Memory B cell (primary cell): Measurements from ENCODE around the gene UPF1.
A peak's percentile ranks its signal among the peaks of the same experiment; 100 is the strongest.
"Not testable (repeated sequence)": the region's sequence is repeated elsewhere in the genome, so short reads cannot be mapped to it uniquely, and the experiment has no call there.

ENCODE experiments used
- ATAC-seq: fragments of 150-1000 bp; cut with Tn5 transposase; 2 replicates; pipeline ENCODE4 v1.10.0; 2021; ENCODE audit warnings: low read depth, mild to moderate bottlenecking, moderate library complexity
- DNase-seq, 2 donors: peaks; one replicate each; pipeline ENCODE4 v3.0.0; 2022; ENCODE audit warnings: low spot score in 2 of 2
- H3K27ac Mint-ChIP-seq: one replicate; pipeline ENCODE4 v1.8.0; 2022; ENCODE audit warnings: mild to moderate bottlenecking, moderate library complexity, mixed read lengths
- H3K27me3 Mint-ChIP-seq: one replicate; pipeline ENCODE4 v1.8.0; 2022; ENCODE audit warnings: mixed read lengths
- H3K36me3 Mint-ChIP-seq: one replicate; pipeline ENCODE4 v1.8.0; 2022; ENCODE audit warnings: mild to moderate bottlenecking, mixed read lengths
- H3K4me1 Mint-ChIP-seq: one replicate; pipeline ENCODE4 v1.8.0; 2022; ENCODE audit warnings: mixed read lengths
- H3K4me3 Mint-ChIP-seq: one replicate; pipeline ENCODE4 v1.8.0; 2022; ENCODE audit warnings: mild to moderate bottlenecking, moderate library complexity, mixed read lengths
- H3K9me3 Mint-ChIP-seq: one replicate; pipeline ENCODE4 v1.8.0; 2022; ENCODE audit warnings: mixed read lengths

Gene UPF1

GRCh38 chr19:18904334-18905057 is 72.7 kb downstream of the UPF1 start:
- DNase-seq (no peak), ATAC-seq (no peak)
- Mint-ChIP-seq H3K27ac (no peak overlapping the region), H3K9me3 (no peaks in the 10 kb centered on the region), H3K36me3 (peaks cover 18% of the 10 kb centered on the region), H3K27me3 (no peaks in the 10 kb centered on the region), H3K4me3 (no peak overlapping the region), H3K4me1 (no peaks in the 10 kb centered on the region)

GRCh38 chr19:18905058-18905456 is 73.3 kb downstream of the UPF1 start:
- H3K27me3 Mint-ChIP-seq = no peaks in the 10 kb centered on the region
- H3K4me1 Mint-ChIP-seq = no peaks in the 10 kb centered on the region
- peaks cover 15% of the 10 kb centered on the region for H3K36me3 Mint-ChIP-seq

DNA sequence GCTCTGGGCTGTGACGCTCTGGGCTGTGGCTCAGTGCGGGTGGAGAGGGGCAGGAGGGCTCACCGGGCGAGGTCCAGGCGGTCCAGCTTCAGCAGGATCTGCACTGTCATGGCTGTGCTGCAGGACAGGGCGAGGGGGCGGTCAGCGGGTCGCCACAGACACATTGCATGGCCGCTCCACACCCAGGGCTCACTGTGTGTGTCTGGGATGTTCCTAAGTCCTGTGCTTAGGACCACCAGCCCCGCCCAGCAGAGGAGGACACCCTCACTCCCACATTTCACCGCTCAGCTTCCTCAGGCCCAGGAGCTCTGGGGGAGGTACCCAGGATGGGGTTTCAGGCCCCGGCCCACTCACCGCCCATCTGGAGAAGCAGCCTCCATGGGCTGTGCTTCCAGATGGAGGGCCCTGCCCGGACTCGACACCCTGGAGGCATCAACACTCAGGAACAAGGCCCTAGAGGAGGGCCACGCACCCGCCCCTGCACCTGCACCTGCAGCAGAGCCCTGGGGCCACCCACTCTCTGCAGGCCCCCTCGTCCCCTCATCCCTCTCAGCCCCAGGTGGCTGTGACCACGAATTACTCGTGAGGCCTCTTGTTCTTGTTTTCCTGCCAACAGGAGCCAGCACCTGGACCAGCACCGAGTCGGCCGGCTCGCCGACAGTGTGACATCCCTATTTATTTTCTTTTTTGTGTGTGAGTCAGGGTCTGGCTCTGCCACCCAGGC is 73.9 kb downstream of the UPF1 start:
- DNase-seq = no peak
- Mint-ChIP-seq H3K4me1 (no peaks in the 10 kb centered on the region), H3K4me3 (no peak overlapping the region), H3K9me3 (no peaks in the 10 kb centered on the region), H3K27me3 (no peaks in the 10 kb centered on the region), H3K36me3 (peaks cover 14% of the 10 kb centered on the region), H3K27ac (no peak overlapping the region)
- no peak for ATAC-seq

More at GRCh38 chr19:18905058-18905456, 73.3 kb downstream of the UPF1 start:
- no peak overlapping the region for H3K27ac Mint-ChIP-seq
- no peak overlapping the region for H3K4me3 Mint-ChIP-seq
- no peak for ATAC-seq
- H3K9me3 Mint-ChIP-seq = no peaks in the 10 kb centered on the region
- no peak for DNase-seq

DNA sequence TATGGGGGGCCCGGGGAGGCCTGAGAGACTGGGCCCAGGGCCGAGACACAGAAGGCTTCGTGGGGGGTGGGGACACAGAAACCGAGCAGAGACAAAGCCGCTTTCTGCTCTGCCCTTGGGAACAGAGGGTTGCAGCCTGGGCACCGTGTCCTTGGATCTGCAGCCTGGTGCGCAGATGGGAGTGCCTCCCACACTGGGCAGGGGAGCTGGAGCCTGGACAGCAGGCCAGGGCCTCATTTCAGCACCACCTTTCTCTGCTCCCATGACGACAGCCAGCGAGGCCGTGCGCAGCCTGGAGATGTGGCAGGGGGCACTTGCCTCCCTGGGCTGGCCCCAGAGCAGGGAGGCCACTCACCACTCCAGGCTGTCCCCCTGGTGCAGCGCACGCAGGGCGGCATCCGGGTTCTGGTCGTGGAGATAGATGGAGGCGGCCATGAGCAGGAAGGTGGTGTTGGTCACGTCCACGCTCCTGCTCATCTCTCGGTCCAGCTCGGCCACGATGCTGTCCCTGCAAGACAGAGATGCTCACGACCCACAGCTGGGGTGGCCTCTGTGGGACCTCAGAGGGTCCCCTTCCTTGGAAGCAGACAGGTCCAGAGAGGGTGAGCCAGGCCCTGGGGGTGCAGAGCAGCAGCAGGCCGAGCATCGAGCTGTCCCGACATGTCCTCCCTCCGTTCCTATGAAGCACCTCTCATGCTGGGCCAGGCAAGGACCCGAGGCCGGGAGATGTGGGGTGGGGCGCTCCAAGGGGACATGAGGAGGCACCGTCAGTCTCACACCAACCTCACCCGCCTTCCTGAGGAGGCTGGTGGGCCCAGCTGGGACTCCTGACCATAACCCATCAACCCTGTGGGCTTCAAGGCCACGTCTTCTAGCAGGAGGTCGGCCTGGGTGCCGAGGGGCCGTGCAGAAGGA is 75.1 kb downstream of the UPF1 start:
- no peaks in the 10 kb centered on the region for H3K27me3 Mint-ChIP-seq
- no peaks in the 10 kb centered on the region for H3K9me3 Mint-ChIP-seq
- no peak overlapping the region for H3K27ac Mint-ChIP-seq
- peaks cover 14% of the 10 kb centered on the region for H3K36me3 Mint-ChIP-seq
- DNase-seq (no peak), ATAC-seq (no peak)
- H3K4me1 Mint-ChIP-seq = no peaks in the 10 kb centered on the region
- no peak overlapping the region for H3K4me3 Mint-ChIP-seq

- H3K27me3 Mint-ChIP-seq = no peaks in the 10 kb centered on the region
- ATAC-seq (no peak), DNase-seq (no peak)
- H3K4me1 Mint-ChIP-seq = peaks cover 6% of the 10 kb centered on the region
- H3K4me3 Mint-ChIP-seq = no peak overlapping the region
- no peak overlapping the region for H3K27ac Mint-ChIP-seq
- H3K9me3 Mint-ChIP-seq = no peaks in the 10 kb centered on the region
- peaks cover 20% of the 10 kb centered on the region for H3K36me3 Mint-ChIP-seq
Observed at GRCh38 chr19:18908917-18909619, 77.3 kb downstream of the UPF1 start.

GRCh38 chr19:18910010-18910409 is 78.3 kb downstream of the UPF1 start:
- ATAC-seq (no peak), DNase-seq (no peak)
- peaks cover 8% of the 10 kb centered on the region for H3K4me1 Mint-ChIP-seq
- no peaks in the 10 kb centered on the region for H3K9me3 Mint-ChIP-seq
- H3K36me3 Mint-ChIP-seq = peaks cover 20% of the 10 kb centered on the region
- no peak overlapping the region for H3K27ac Mint-ChIP-seq
- H3K27me3 Mint-ChIP-seq = no peaks in the 10 kb centered on the region
- no peak overlapping the region for H3K4me3 Mint-ChIP-seq

- H3K36me3 Mint-ChIP-seq = peaks cover 15% of the 10 kb centered on the region
- ATAC-seq = no peak
- H3K27me3 Mint-ChIP-seq = no peaks in the 10 kb centered on the region
- DNase-seq = no peak
- H3K27ac Mint-ChIP-seq = no peak overlapping the region
- H3K4me3 Mint-ChIP-seq = no peak overlapping the region
- H3K9me3 Mint-ChIP-seq = no peaks in the 10 kb centered on the region
- peaks cover 12% of the 10 kb centered on the region for H3K4me1 Mint-ChIP-seq
Observed at GRCh38 chr19:18910801-18911436, 79.2 kb downstream of the UPF1 start.

- no peak overlapping the region for H3K4me3 Mint-ChIP-seq
- peaks cover 15% of the 10 kb centered on the region for H3K36me3 Mint-ChIP-seq
- peaks cover 19% of the 10 kb centered on the region for H3K4me1 Mint-ChIP-seq
- H3K27ac Mint-ChIP-seq = no peak overlapping the region
- no peaks in the 10 kb centered on the region for H3K27me3 Mint-ChIP-seq
- no peak for ATAC-seq
- H3K9me3 Mint-ChIP-seq = no peaks in the 10 kb centered on the region
- DNase-seq = no peak
Observed at GRCh38 chr19:18912933-18913332, 81.2 kb downstream of the UPF1 start.

- H3K4me1 Mint-ChIP-seq = peaks cover 19% of the 10 kb centered on the region
- H3K27me3 Mint-ChIP-seq = no peaks in the 10 kb centered on the region
- peaks cover 15% of the 10 kb centered on the region for H3K36me3 Mint-ChIP-seq
- no peak for ATAC-seq
- H3K4me3 Mint-ChIP-seq = no peak overlapping the region
- no peak overlapping the region for H3K27ac Mint-ChIP-seq
- no peaks in the 10 kb centered on the region for H3K9me3 Mint-ChIP-seq
- DNase-seq = no peak
Observed at GRCh38 chr19:18913466-18913865, 81.7 kb downstream of the UPF1 start.

GRCh38 chr19:18915639-18916038 is 83.9 kb downstream of the UPF1 start:
- Mint-ChIP-seq H3K4me3 (no peak overlapping the region), H3K27ac (no peak overlapping the region), H3K9me3 (no peaks in the 10 kb centered on the region), H3K27me3 (no peaks in the 10 kb centered on the region), H3K4me1 (peaks cover 22% of the 10 kb centered on the region), H3K36me3 (peaks cover 10% of the 10 kb centered on the region)
- no peak for DNase-seq
- no peak for ATAC-seq

GRCh38 chr19:18917593-18917992 is 85.8 kb downstream of the UPF1 start:
- not testable (repeated sequence) for H3K27me3 Mint-ChIP-seq, DNase-seq, H3K27ac Mint-ChIP-seq, ATAC-seq, H3K9me3 Mint-ChIP-seq
- H3K4me1 Mint-ChIP-seq = peaks cover 25% of the 10 kb centered on the region
- peak overlapping the region; percentile 82 for H3K4me3 Mint-ChIP-seq
- peaks cover 14% of the 10 kb centered on the region for H3K36me3 Mint-ChIP-seq
